ENCODE results near the gene CD99L2. TPM values are rescaled to one million over a fixed set of nuclear protein-coding genes. Genes with fewer than 3 reads are reported as not detected.

The CD99L2 gene
- total RNA-seq, 4 donors from 2014 or later, result 97.2 to 122 (median 112) TPM

GRCh38 chrX:150768580-150769190 lies 129.8 kb downstream of the CD99L2 start:
- WGBS, 2 donors, result 84% methylated on average over 18 of the region's 19 CpGs; no CpG with 5 or more reads in 1 of the 2 donors
- peaks cover 0 to 25% (median 0%) of the 10 kb centered on the region in 3 donors for H3K36me3 ChIP-seq

GRCh38 chrX:150768132-150768485 lies 130.4 kb downstream of the CD99L2 start:
- WGBS, 2 donors, result 84% methylated on average over 10 of the region's 10 CpGs

More at GRCh38 chrX:150768580-150769190, 129.8 kb downstream of the CD99L2 start:
- no peak overlapping the region for H3K27ac ChIP-seq
- no peaks in the 10 kb centered on the region for H3K9me3 ChIP-seq
- TF ChIP-seq CTCF (IDR thresholded peaks at IDR 0.05) (no peak), EP300 (IDR thresholded peaks at IDR 0.05) (no peak), POLR2A (IDR thresholded peaks at IDR 0.05) (no peak)
- no peak overlapping the region for H3K4me3 ChIP-seq
- peaks cover 0 to 11% (median 0%) of the 10 kb centered on the region in 4 donors for H3K4me1 ChIP-seq
- DNase-seq (ENCODE audit: low spot score in 2 of 2), result no peak
- H3K27me3 ChIP-seq, result no peaks in the 10 kb centered on the region

GRCh38 chrX:150767475-150768131 lies 130.9 kb downstream of the CD99L2 start:
- no peaks in the 10 kb centered on the region for H3K27me3 ChIP-seq
- no peak overlapping the region for H3K4me3 ChIP-seq
- H3K9me3 ChIP-seq, result no peaks in the 10 kb centered on the region
- H3K36me3 ChIP-seq, result peaks cover 0 to 25% (median 0%) of the 10 kb centered on the region in 3 donors
- TF ChIP-seq EP300 (IDR thresholded peaks at IDR 0.05), result no peak
- TF ChIP-seq POLR2A (IDR thresholded peaks at IDR 0.05), result no peak
- no peak for TF ChIP-seq CTCF (IDR thresholded peaks at IDR 0.05)
- WGBS, 2 donors, result 73 to 83% methylated on average over 13 to 17 of the region's 17 CpGs
- DNase-seq (ENCODE audit: low spot score in 2 of 2), result no peak
- peaks cover 0 to 9% (median 0%) of the 10 kb centered on the region in 4 donors for H3K4me1 ChIP-seq
- no peak overlapping the region for H3K27ac ChIP-seq

More at GRCh38 chrX:150768132-150768485, 130.4 kb downstream of the CD99L2 start:
- Histone ChIP-seq H3K27ac (no peak overlapping the region), H3K4me1 (peaks cover 0 to 9% (median 0%) of the 10 kb centered on the region in 4 donors), H3K4me3 (no peak overlapping the region), H3K27me3 (no peaks in the 10 kb centered on the region), H3K36me3 (peaks cover 0 to 25% (median 0%) of the 10 kb centered on the region in 3 donors), H3K9me3 (no peaks in the 10 kb centered on the region)
- DNase-seq (ENCODE audit: low spot score in 2 of 2), result no peak
- TF ChIP-seq POLR2A (IDR thresholded peaks at IDR 0.05) (no peak), CTCF (IDR thresholded peaks at IDR 0.05) (no peak), EP300 (IDR thresholded peaks at IDR 0.05) (no peak)

GRCh38 chrX:150767045-150767395 lies 131.4 kb downstream of the CD99L2 start:
- peak in 1 of 2 donors; percentile 11 for DNase-seq (ENCODE audit: low spot score in 2 of 2)
- 56 to 73% methylated on average over 9 of the region's 9 CpGs for WGBS, 2 donors
- TF ChIP-seq EP300 (IDR thresholded peaks at IDR 0.05) (no peak), POLR2A (IDR thresholded peaks at IDR 0.05) (no peak), CTCF (IDR thresholded peaks at IDR 0.05) (no peak)

More at GRCh38 chrX:150767045-150767395, 131.4 kb downstream of the CD99L2 start:
- H3K4me1 ChIP-seq, result peaks cover 0 to 9% (median 0%) of the 10 kb centered on the region in 4 donors
- H3K4me3 ChIP-seq, result no peak overlapping the region
- no peaks in the 10 kb centered on the region for H3K27me3 ChIP-seq
- peaks cover 0 to 25% (median 0%) of the 10 kb centered on the region in 3 donors for H3K36me3 ChIP-seq
- no peaks in the 10 kb centered on the region for H3K9me3 ChIP-seq
- H3K27ac ChIP-seq, result no peak overlapping the region

All from tibial nerve (tissue), 4 donors.